Measurements from ENCODE around the gene CPAMD8. TPM values are rescaled to one million over a fixed set of nuclear protein-coding genes. Genes with fewer than 3 reads are reported as not detected.

The CPAMD8 gene
- total RNA-seq, 2 donors from 2014 or later: 134 to 216 TPM

- no peaks in the 10 kb centered on the region for H3K9me3 ChIP-seq
- WGBS: 93% methylated on average over 13 of the region's 13 CpGs
- no peaks in the 10 kb centered on the region for H3K36me3 ChIP-seq
- H3K27me3 ChIP-seq (replicated peaks; ENCODE audit: insufficient read depth): no peaks in the 10 kb centered on the region
- no peaks in the 10 kb centered on the region for H3K4me1 ChIP-seq (replicated peaks)
- TF ChIP-seq POLR2AphosphoS5 (IDR thresholded peaks at IDR 0.05) (no peak), POLR2A (IDR thresholded peaks at IDR 0.05) (no peak), CTCF (IDR thresholded peaks at IDR 0.05) (no peak)
- H3K27ac ChIP-seq: no peak overlapping the region
- no peak overlapping the region for H3K4me3 ChIP-seq
- no peak for DNase-seq (ENCODE audit: low spot score)
- intact Hi-C loops (cut with DNase I): no loop called here
Observed at GRCh38 chr19:16927883-16928282, 98.7 kb downstream of the CPAMD8 start.

DNA sequence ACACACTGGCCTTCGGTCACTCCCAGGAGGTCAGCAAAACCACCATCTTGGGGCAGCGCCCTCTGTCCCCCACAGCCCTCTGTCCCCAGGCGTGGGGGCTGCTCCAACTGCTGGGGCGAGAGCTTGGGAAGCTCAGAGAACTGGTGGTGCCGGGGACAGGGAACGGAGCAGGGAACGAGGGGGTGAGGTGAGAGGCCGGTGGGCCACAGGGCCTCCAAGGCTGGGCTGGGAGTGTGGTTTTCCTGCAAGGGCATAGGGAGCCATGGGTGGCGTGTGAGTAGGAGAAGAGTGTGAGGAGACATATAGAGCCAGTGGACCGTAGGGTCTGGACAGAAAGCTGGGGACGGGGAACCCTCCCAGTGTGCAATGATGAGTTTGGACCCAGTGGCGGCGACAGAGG lies 103.7 kb downstream of the CPAMD8 start:
- DNase-seq (ENCODE audit: low spot score): no peak
- WGBS: 97% methylated on average over 13 of the region's 13 CpGs
- TF ChIP-seq CTCF (IDR thresholded peaks at IDR 0.05): no peak
- TF ChIP-seq POLR2A (IDR thresholded peaks at IDR 0.05): no peak
- no peak for TF ChIP-seq POLR2AphosphoS5 (IDR thresholded peaks at IDR 0.05)

DNA sequence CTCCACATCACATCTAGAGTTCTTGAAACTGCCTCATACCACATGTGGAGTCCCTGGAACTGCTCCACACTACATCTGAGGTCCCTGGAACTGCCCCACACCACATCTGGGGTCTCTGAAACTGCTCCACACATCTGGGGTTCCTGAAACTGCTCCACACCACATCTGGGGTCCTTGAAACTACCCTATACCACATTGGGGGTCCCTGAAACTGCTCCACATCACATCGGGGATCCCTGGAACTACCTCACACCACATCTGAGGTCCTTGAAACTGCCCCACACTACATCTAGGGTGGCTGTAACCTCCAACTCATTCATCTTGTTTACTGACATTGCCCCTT lies 104.0 kb downstream of the CPAMD8 start:
- H3K27me3 ChIP-seq (replicated peaks; ENCODE audit: insufficient read depth): no peaks in the 10 kb centered on the region
- no peak overlapping the region for H3K4me3 ChIP-seq
- no peak for DNase-seq (ENCODE audit: low spot score)
- H3K9me3 ChIP-seq: no peaks in the 10 kb centered on the region
- intact Hi-C loops (cut with DNase I): no loop called here
- H3K4me1 ChIP-seq (replicated peaks): no peaks in the 10 kb centered on the region
- 71% methylated on average over 1 of the region's 1 CpG for WGBS
- no peak for TF ChIP-seq POLR2A (IDR thresholded peaks at IDR 0.05)
- no peak for TF ChIP-seq POLR2AphosphoS5 (IDR thresholded peaks at IDR 0.05)
- TF ChIP-seq CTCF (IDR thresholded peaks at IDR 0.05): no peak
- H3K27ac ChIP-seq: no peak overlapping the region
- H3K36me3 ChIP-seq: no peaks in the 10 kb centered on the region

More for the DNA sequence above, 103.7 kb downstream of the CPAMD8 start:
- H3K27ac ChIP-seq: no peak overlapping the region
- no peaks in the 10 kb centered on the region for H3K36me3 ChIP-seq
- H3K9me3 ChIP-seq: no peaks in the 10 kb centered on the region
- H3K4me3 ChIP-seq: no peak overlapping the region
- no peaks in the 10 kb centered on the region for H3K4me1 ChIP-seq (replicated peaks)
- intact Hi-C loops (cut with DNase I): no loop called here
- no peaks in the 10 kb centered on the region for H3K27me3 ChIP-seq (replicated peaks; ENCODE audit: insufficient read depth)

DNA sequence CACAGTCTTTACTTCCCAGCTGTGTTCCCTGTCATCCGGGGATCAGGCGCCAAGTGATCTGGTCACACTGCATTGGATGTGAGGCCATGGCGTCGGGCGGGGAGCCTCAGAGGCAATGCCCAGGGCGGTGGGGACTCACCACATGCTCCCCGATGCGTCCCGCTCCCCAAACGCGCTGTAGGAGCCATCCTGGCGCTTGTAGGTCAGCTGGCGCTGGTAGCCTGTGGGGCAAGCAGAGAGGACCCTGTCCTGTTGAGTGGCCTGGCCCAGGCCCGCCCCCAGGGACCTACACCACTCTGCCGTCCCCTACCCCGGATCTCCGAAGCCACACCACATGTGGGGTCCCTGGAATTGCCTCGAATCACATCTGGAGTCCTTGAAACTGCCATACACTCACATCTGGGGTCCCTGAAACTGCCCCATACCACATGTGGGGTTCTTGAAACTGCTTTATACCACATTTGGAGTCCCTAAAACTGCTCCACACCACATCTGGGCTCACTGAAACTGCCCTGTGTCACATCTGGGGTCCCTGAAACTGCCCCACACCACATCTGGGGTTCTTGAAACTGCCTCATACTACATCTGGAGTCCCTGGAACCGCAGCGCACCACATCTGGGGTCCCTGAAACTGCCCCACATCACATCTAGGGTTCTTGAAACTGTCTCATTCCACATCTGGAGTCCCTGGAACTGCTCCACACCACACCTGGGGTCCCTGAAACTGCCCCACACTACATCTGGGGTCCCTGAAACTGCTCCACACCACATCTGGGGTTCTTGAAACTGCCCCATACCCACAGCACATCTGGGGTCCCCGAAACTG lies 104.6 kb downstream of the CPAMD8 start:
- WGBS: 90% methylated on average over 21 of the region's 21 CpGs
- no peaks in the 10 kb centered on the region for H3K27me3 ChIP-seq (replicated peaks; ENCODE audit: insufficient read depth)
- H3K27ac ChIP-seq: no peak overlapping the region
- DNase-seq (ENCODE audit: low spot score): no peak
- no peak overlapping the region for H3K4me3 ChIP-seq
- H3K9me3 ChIP-seq: no peaks in the 10 kb centered on the region
- TF ChIP-seq POLR2AphosphoS5 (IDR thresholded peaks at IDR 0.05): no peak
- no peak for TF ChIP-seq POLR2A (IDR thresholded peaks at IDR 0.05)
- no peak for TF ChIP-seq CTCF (IDR thresholded peaks at IDR 0.05)
- H3K4me1 ChIP-seq (replicated peaks): no peaks in the 10 kb centered on the region
- intact Hi-C loops (cut with DNase I): no loop called here
- H3K36me3 ChIP-seq: no peaks in the 10 kb centered on the region
